Upper lobe of left lung (tissue), 6 donors: ENCODE results near the gene CHST13. TPM values are rescaled to one million over a fixed set of nuclear protein-coding genes. Genes with fewer than 3 reads are reported as not detected.

Experiments
- ATAC-seq, 2 donors: fragments of 200-7000 bp; cut with Tn5 transposase; one replicate each; pipeline ENCODE4 v1.9.1; 2022; ENCODE audit warnings: mild to moderate bottlenecking in 2 of 2, moderate library complexity in 2 of 2; ENCODE audit not compliant: low FRiP score in 2 of 2
- DNase-seq, 2 donors: peaks; one replicate each; pipeline ENCODE4 v3.0.0-alpha.2; 2019 to 2020
- H3K27ac ChIP-seq, 4 donors: fragments of 200-600 bp; sonication (generic); one replicate each; pipeline ENCODE4 v1.5.1; 2016 to 2019
- H3K27me3 ChIP-seq, 4 donors: fragments of 200-600 bp; sonication (generic); one replicate each; pipeline ENCODE4 v1.5.1; 2017 to 2019
- H3K36me3 ChIP-seq, 4 donors: fragments of 200-600 bp; sonication (generic); one replicate each; pipeline ENCODE4 v1.5.1; 2016 to 2019
- H3K4me1 ChIP-seq, 4 donors: fragments of 200-600 bp; sonication (generic); one replicate each; pipeline ENCODE4 v1.5.1; 2018 to 2019
- H3K4me3 ChIP-seq, 4 donors: fragments of 200-600 bp; sonication (generic); one replicate each; pipeline ENCODE4 v1.5.1; 2017 to 2019; ENCODE audit warnings: mild to moderate bottlenecking in 2 of 4, moderate library complexity in 1 of 4
- H3K9me3 ChIP-seq, 4 donors: fragments of 200-600 bp; sonication (generic); one replicate each; pipeline ENCODE4 v1.5.1; 2018 to 2019
- CTCF ChIP-seq, 6 experiments: fragments of 450-650 bp in 4 of 6; fragments of 200-600 bp in 2 of 6; sonication (generic) in 2 of 6; IDR thresholded peaks; one replicate each; pipeline ENCODE4 v1.5.1; 2016 to 2019; ENCODE audit warnings: antibody characterized with exemption in 6 of 6
- EP300 ChIP-seq, 4 donors: sonication (generic); formaldehyde crosslinking; IDR thresholded peaks; one replicate each; pipeline ENCODE4 v1.5.1; 2017; ENCODE audit warnings: antibody characterized with exemption in 4 of 4, control low read depth in 2 of 4
- POLR2A ChIP-seq, 4 donors: fragments of 450-650 bp; IDR thresholded peaks; one replicate each; pipeline ENCODE4 v1.5.1; 2016 to 2017; ENCODE audit warnings: antibody characterized with exemption in 4 of 4, mild to moderate bottlenecking in 2 of 4
- POLR2AphosphoS5 ChIP-seq, 2 donors: sonication (generic); formaldehyde crosslinking; IDR thresholded peaks; one replicate each; pipeline ENCODE4 v1.5.1; 2017; ENCODE audit warnings: antibody characterized with exemption in 2 of 2
- WGBS, 2 donors: methylation state at CpG; one replicate each; pipeline ENCODE4 v1.1.5; 2017 to 2018; 5-methylcytosine and 5-hydroxymethylcytosine counted together
- total RNA-seq, 6 donors: library from RNA; depleted of rRNA in 4 of 6; stranded (reverse); fragments of >200 nt in 4 of 6; gene quantifications; one replicate each; pipeline versions ENCODE4 v1.1.0 to v1.2.1, GENCODE V29; 2016 to 2021
- donor health status: DM: no; HTN: no; CAD: no; lungs with moderate emphysema.
- donor health status: DM: no; HTN: yes; CAD: no; lungs with severe emphysema.

Gene CHST13
- total RNA-seq, 6 donors from 2014 or later = 0.57 to 3.1 (median 2.0) TPM; not detected in 2

DNA sequence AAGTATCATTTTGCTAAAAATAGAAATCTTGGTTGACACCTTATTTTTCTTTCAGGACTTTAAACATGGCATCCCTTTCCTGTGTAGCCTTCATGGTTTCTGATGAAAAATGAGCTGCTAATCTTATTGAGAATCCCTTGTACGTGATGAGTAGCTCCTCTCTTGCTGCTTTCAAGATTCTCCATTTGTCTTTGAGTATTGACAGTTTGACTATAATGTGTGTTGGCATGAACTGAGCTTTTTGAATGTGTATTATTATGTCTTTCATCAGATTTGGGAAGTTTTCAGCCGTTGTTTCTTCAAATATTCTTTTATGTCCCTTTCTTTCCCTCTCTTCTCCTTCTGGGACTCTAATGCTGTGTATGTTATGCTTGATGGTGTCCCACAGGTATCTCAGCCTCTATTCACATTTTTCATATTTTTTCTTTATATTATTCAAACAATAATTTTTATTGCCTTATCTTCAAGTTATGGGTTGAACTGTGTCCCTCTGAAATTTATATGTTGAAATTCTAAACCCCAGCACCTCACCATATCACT is 38.9 kb downstream of the CHST13 start:
- Histone ChIP-seq H3K4me1 (no peaks in the 10 kb centered on the region), H3K27ac (no peak overlapping the region), H3K27me3 (no peaks in the 10 kb centered on the region), H3K36me3 (no peaks in the 10 kb centered on the region), H3K9me3 (peaks cover 0 to 10% (median 2%) of the 10 kb centered on the region in 4 donors), H3K4me3 (no peak overlapping the region)
- DNase-seq (no peak), ATAC-seq (no peak)
- WGBS, 2 donors = 70 to 71% methylated on average over 2 of the region's 2 CpGs
- no peak for TF ChIP-seq EP300 (IDR thresholded peaks at IDR 0.05)
- TF ChIP-seq CTCF (IDR thresholded peaks at IDR 0.05) = no peak
- TF ChIP-seq POLR2AphosphoS5 (IDR thresholded peaks at IDR 0.05) = no peak
- TF ChIP-seq POLR2A (IDR thresholded peaks at IDR 0.05) = no peak

- 63 to 68% methylated on average over 9 to 10 of the region's 10 CpGs for WGBS, 2 donors
- TF ChIP-seq POLR2A (IDR thresholded peaks at IDR 0.05) (no peak), EP300 (IDR thresholded peaks at IDR 0.05) (no peak), POLR2AphosphoS5 (IDR thresholded peaks at IDR 0.05) (no peak), CTCF (IDR thresholded peaks at IDR 0.05) (no peak)
- Histone ChIP-seq H3K27me3 (no peaks in the 10 kb centered on the region), H3K4me1 (no peaks in the 10 kb centered on the region), H3K36me3 (no peaks in the 10 kb centered on the region), H3K9me3 (no peaks in the 10 kb centered on the region), H3K27ac (no peak overlapping the region), H3K4me3 (no peak overlapping the region)
- ATAC-seq (no peak), DNase-seq (peak in 1 of 2 donors; percentile 13)
These were observed 43.9 kb downstream of the CHST13 start for GRCh38 chr3:126567696-126568438.

- peak in 1 of 2 donors; percentile 20 for DNase-seq
These were observed 44.9 kb downstream of the CHST13 start for GRCh38 chr3:126568776-126569342.

DNA sequence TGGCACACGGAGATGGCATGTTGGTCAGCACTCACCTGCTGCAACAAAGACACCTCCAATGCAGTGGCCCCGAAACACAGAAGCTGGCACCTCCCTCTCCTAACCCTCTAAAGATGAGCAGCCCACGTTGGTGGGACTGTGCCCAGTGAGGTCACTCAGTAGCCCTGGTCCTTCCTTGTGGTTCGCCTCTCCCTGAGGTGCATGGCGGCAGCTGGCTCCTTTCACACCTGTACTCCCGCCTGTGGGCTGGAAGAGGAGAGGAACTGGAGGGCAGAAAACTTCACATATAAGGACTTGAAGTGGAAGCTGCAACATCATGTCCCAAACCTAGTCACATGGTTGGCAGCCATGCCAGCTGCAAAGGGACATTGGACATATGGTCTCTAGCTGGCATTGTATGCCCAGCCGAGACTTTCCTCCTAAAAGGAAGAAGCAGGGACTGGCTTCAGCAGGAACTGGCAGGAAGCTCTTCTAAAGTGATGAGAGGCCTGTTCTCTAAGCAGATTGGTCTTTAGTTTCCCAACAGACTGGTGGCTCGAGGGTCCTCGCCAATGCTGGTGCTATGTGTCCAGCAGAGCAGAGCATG is 45.5 kb downstream of the CHST13 start:
- Histone ChIP-seq H3K4me3 (no peak overlapping the region), H3K27me3 (no peaks in the 10 kb centered on the region), H3K9me3 (no peaks in the 10 kb centered on the region), H3K36me3 (no peaks in the 10 kb centered on the region), H3K4me1 (no peaks in the 10 kb centered on the region), H3K27ac (no peak overlapping the region)
- DNase-seq (no peak), ATAC-seq (no peak)
- WGBS, 2 donors = 72 to 90% methylated on average over 5 to 9 of the region's 9 CpGs
- no peak for TF ChIP-seq POLR2AphosphoS5 (IDR thresholded peaks at IDR 0.05)
- TF ChIP-seq EP300 (IDR thresholded peaks at IDR 0.05) = no peak
- no peak for TF ChIP-seq CTCF (IDR thresholded peaks at IDR 0.05)
- no peak for TF ChIP-seq POLR2A (IDR thresholded peaks at IDR 0.05)

More at GRCh38 chr3:126568776-126569342, 44.9 kb downstream of the CHST13 start:
- no peak for ATAC-seq
- WGBS, 2 donors = 75 to 88% methylated on average over 2 to 3 of the region's 3 CpGs
- H3K27me3 ChIP-seq = no peaks in the 10 kb centered on the region
- H3K4me3 ChIP-seq = no peak overlapping the region
- no peaks in the 10 kb centered on the region for H3K4me1 ChIP-seq
- H3K36me3 ChIP-seq = no peaks in the 10 kb centered on the region
- H3K27ac ChIP-seq = no peak overlapping the region
- TF ChIP-seq POLR2A (IDR thresholded peaks at IDR 0.05) = no peak
- no peak for TF ChIP-seq CTCF (IDR thresholded peaks at IDR 0.05)
- TF ChIP-seq POLR2AphosphoS5 (IDR thresholded peaks at IDR 0.05) = no peak
- TF ChIP-seq EP300 (IDR thresholded peaks at IDR 0.05) = no peak
- no peaks in the 10 kb centered on the region for H3K9me3 ChIP-seq
